CD4-positive, alpha-beta T cell treated with Interleukin-4 for 4 hours (primary cell): ENCODE measurements around the gene YPEL2.
A peak's percentile ranks its signal among the peaks of the same experiment; 100 is the strongest.
"Not testable (repeated sequence)": the region's sequence is repeated elsewhere in the genome, so short reads cannot be mapped to it uniquely, and the experiment has no call there.

Source experiments
- DNase-seq: peaks from one replicate; pipeline ENCODE4 v3.0.0-alpha.2; 2020

YPEL2 gene

GRCh38 chr17:59331129-59331928 is at the start of gene YPEL2:
TSS of gene YPEL2 (plus strand) at chr17:59331655. CDS start at chr17:59353410, 21,755 bp downstream.
- DNase-seq: peak; percentile 91

GRCh38 chr17:59284317-59284716 is 47.1 kb upstream of the YPEL2 start:
- no peak for DNase-seq

GRCh38 chr17:59287452-59287851 is 44.0 kb upstream of the YPEL2 start:
- no peak for DNase-seq

- no peak for DNase-seq
Measured at GRCh38 chr17:59287891-59288290, 43.6 kb upstream of the YPEL2 start.

GRCh38 chr17:59289981-59290301 is 41.5 kb upstream of the YPEL2 start:
- no peak for DNase-seq

- DNase-seq: not testable (repeated sequence)
Measured at GRCh38 chr17:59290302-59290998, 41.0 kb upstream of the YPEL2 start.

- no peak for DNase-seq
Measured at GRCh38 chr17:59292174-59292523, 39.3 kb upstream of the YPEL2 start.

GRCh38 chr17:59296190-59296589 is 35.3 kb upstream of the YPEL2 start:
- DNase-seq: no peak

- no peak for DNase-seq
Measured at GRCh38 chr17:59298521-59298920, 32.9 kb upstream of the YPEL2 start.

- no peak for DNase-seq
Measured at GRCh38 chr17:59299400-59300092, 31.9 kb upstream of the YPEL2 start.

- no peak for DNase-seq
Measured at GRCh38 chr17:59300941-59301340, 30.5 kb upstream of the YPEL2 start.

GRCh38 chr17:59304811-59305210 is 26.6 kb upstream of the YPEL2 start:
- DNase-seq: no peak

- DNase-seq: no peak
Measured at GRCh38 chr17:59310263-59310920, 21.1 kb upstream of the YPEL2 start.

GRCh38 chr17:59311051-59311468 is 20.4 kb upstream of the YPEL2 start:
- peak; percentile 73 for DNase-seq

- DNase-seq: not testable (repeated sequence)
Measured at GRCh38 chr17:59311521-59311920, 19.9 kb upstream of the YPEL2 start.

GRCh38 chr17:59315866-59316265 is 15.6 kb upstream of the YPEL2 start:
- DNase-seq: no peak

- no peak for DNase-seq
Measured at GRCh38 chr17:59327121-59327980, 4.1 kb upstream of the YPEL2 start.

- peak; percentile 57 for DNase-seq
Measured at GRCh38 chr17:59327981-59328290, 3.5 kb upstream of the YPEL2 start.

- DNase-seq: no peak
Measured at GRCh38 chr17:59328601-59329000, 2.9 kb upstream of the YPEL2 start.

- peak; percentile 73 for DNase-seq
Measured at GRCh38 chr17:59329176-59330052, 2.0 kb upstream of the YPEL2 start.
